Neutrophil (primary cell): Measurements from ENCODE around the gene SNX7.

Experiments used
- H3K27ac ChIP-seq: fragments of 200-600 bp; sonication (generic); 2 replicates; pipeline ENCODE4 v1.5.1; 2016; ENCODE audit warnings: mild to moderate bottlenecking, moderate library complexity
- H3K27me3 ChIP-seq: fragments of 200-600 bp; sonication (generic); 2 replicates; pipeline ENCODE4 v1.6.0; 2016; ENCODE audit warnings: mild to moderate bottlenecking
- H3K36me3 ChIP-seq: fragments of 200-600 bp; sonication (generic); 2 replicates; pipeline ENCODE4 v1.5.1; 2017
- H3K4me1 ChIP-seq, 2 experiments: fragments of 200-600 bp in 1 of 2; sonication (generic) in 1 of 2; 1 replicate in 1 of 2; 2 replicates in 1 of 2; pipeline versions ENCODE4 v1.5.1 to v1.6.1; 2013 to 2016; ENCODE audit warnings: low read depth in 1 of 2, low read length in 1 of 2, mild to moderate bottlenecking in 1 of 2, moderate library complexity in 1 of 2; ENCODE audit not compliant: control insufficient read depth in 1 of 2, insufficient read depth in 1 of 2
- H3K4me3 ChIP-seq, 2 experiments: fragments of 200-600 bp in 1 of 2; sonication (generic) in 1 of 2; 1 replicate in 1 of 2; 2 replicates in 1 of 2; pipeline ENCODE4 v1.5.1; 2013 to 2016; ENCODE audit warnings: low read depth in 1 of 2, low read length in 1 of 2, mild to moderate bottlenecking in 1 of 2, moderate library complexity in 1 of 2
- H3K9me3 ChIP-seq: fragments of 200-600 bp; sonication (generic); 2 replicates; pipeline ENCODE4 v1.5.1; 2016
- CTCF ChIP-seq: fragments of 200-600 bp; sonication (generic); IDR thresholded peaks from 2 replicates; pipeline ENCODE4 v1.5.1; 2016; ENCODE audit warnings: antibody characterized with exemption

SNX7 gene

GRCh38 chr1:98704971-98705370 lies 43.5 kb downstream of the SNX7 start:
- H3K4me1 ChIP-seq = no peaks in the 10 kb centered on the region
- no peak overlapping the region for H3K4me3 ChIP-seq
- H3K9me3 ChIP-seq = no peaks in the 10 kb centered on the region
- no peak for TF ChIP-seq CTCF
- no peaks in the 10 kb centered on the region for H3K27me3 ChIP-seq
- H3K36me3 ChIP-seq = no peaks in the 10 kb centered on the region
- H3K27ac ChIP-seq = no peak overlapping the region

GRCh38 chr1:98705591-98705990 lies 44.1 kb downstream of the SNX7 start:
- no peaks in the 10 kb centered on the region for H3K36me3 ChIP-seq
- no peak overlapping the region for H3K4me3 ChIP-seq
- no peaks in the 10 kb centered on the region for H3K4me1 ChIP-seq
- TF ChIP-seq CTCF = no peak
- H3K27me3 ChIP-seq = no peaks in the 10 kb centered on the region
- H3K27ac ChIP-seq = no peak overlapping the region
- no peaks in the 10 kb centered on the region for H3K9me3 ChIP-seq

GRCh38 chr1:98706173-98706843 lies 44.8 kb downstream of the SNX7 start:
- no peak for TF ChIP-seq CTCF
- Histone ChIP-seq H3K4me3 (no peak overlapping the region), H3K27me3 (no peaks in the 10 kb centered on the region), H3K9me3 (no peaks in the 10 kb centered on the region), H3K4me1 (no peaks in the 10 kb centered on the region), H3K27ac (no peak overlapping the region), H3K36me3 (no peaks in the 10 kb centered on the region)

- no peaks in the 10 kb centered on the region for H3K9me3 ChIP-seq
- H3K4me3 ChIP-seq = no peak overlapping the region
- H3K27ac ChIP-seq = no peak overlapping the region
- no peak for TF ChIP-seq CTCF
- no peaks in the 10 kb centered on the region for H3K36me3 ChIP-seq
- no peaks in the 10 kb centered on the region for H3K27me3 ChIP-seq
- no peaks in the 10 kb centered on the region for H3K4me1 ChIP-seq
Observed at GRCh38 chr1:98707556-98707955, 46.0 kb downstream of the SNX7 start.

GRCh38 chr1:98709906-98710305 lies 48.4 kb downstream of the SNX7 start:
- Histone ChIP-seq H3K36me3 (no peaks in the 10 kb centered on the region), H3K4me1 (no peaks in the 10 kb centered on the region), H3K27ac (no peak overlapping the region), H3K4me3 (no peak overlapping the region), H3K9me3 (no peaks in the 10 kb centered on the region), H3K27me3 (no peaks in the 10 kb centered on the region)
- TF ChIP-seq CTCF = no peak
